ENCODE data around the gene STAG2.

The STAG2 gene

DNA sequence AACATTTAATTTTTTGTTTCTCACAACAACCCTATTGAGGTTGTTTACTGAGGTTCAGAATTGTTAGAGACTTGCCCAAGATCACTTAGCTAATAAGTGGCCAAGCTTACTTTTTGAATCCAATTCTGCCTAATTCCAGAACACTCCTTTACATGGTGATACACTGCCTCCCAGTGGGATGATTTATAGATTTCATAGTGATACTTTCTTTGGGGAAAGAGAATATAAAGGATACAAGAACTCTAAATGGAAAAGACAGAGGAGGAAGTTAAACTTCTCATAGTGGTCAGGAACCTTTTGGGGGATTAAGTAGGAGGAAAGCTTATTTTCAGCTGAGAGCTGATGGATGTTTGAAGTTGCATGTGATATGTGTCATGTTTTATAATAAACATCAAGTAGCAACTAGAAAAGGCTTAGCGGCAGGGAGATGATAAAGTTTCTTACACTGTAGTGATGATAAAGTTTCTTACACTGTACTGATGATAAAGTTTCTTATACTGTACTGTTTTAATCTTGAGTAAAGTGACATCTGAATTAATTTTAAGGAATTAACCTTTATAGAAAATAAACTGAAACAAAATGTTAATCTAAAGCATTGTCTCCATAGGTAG lies 15.3 kb downstream of the STAG2 start:
- DNase-seq = peak; percentile 69

DNA sequence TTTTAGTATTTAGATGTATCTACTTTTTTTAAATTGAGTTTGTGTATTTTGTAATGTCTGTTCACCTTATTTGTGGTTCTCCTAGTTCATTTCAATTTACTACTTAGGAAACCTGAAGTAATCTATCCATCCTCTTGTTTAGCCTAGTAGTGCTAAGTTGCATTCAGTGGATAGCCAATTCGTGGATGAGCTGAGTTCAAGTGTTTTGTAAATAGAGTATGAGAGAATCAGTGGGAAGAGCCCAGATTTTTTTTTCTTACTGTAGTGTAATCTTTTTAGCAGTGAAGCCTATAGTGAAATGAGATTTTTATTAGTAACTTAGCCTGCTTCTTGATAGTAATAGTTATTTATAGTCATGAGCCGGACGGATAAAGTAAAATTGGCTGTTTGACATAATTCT lies 21.7 kb downstream of the STAG2 start:
- no peak for DNase-seq

DNA sequence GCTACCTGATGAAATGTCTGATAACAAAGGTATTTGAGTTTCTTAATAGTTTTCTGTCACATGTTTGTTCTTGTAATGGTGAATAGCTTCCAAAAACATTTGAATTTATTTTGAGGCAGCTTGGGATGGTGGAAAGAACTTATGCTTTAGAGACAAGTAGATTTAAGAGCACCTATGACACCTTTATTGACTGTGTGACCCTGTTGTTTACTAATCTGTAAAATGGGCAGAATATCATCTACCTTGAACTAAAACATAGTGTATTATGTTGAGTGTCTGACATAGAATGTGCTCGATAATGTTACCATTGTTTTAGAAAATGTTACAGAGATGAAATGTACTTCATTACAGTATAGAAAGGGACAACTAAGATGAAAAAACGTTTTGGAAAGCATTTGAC lies 24.9 kb downstream of the STAG2 start:
- DNase-seq = no peak

DNA sequence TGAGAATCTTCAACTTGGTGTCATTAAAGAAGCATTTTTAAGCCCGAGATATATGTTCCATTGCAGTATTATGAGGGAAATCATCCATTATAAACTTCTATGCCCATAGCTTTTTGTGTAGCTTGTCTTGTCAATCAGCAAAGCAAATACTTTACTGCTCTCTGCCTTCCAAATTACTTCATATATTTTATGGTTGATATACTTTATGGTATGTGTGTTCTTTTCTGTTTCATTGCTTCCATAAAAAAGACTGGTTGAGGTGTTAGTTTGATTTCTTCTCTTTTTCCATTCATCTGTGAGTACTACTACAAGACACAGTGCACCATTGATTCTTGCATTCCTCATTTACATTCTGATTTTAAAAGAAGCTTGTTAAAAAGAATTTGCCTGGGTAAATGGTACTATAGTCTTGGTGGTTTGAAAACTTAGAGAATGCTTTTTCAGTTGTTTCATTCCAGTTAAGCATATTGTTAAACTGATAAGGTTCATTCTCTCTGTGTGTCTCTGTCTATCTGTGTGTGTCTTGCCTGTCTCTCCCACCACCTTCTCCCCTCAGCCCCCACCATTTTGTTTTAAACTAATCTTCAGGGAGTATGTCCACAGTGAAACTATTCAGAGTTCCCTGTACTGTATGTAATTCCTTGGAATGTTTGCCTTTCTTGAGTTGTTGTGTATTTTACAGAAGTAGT lies 27.1 kb downstream of the STAG2 start:
- no peak for DNase-seq

DNA sequence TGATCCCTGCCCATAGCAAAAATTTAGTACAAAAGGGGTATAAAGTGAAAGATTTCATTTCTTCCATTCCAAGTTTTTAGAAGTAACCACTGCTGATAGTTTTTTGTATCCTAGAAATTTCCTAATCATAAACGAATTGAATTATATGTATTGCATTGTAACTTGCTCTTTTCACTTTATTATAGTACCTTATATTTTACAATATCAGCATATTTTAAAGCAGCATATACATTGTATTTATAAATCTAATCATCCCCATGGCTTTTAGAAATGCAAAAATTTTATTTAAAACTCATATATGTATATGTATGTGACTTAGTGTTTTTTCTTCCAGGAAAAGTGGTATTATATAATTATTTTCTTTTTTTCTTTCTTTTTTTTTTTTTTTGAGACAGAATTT lies 27.7 kb downstream of the STAG2 start:
- DNase-seq = no peak

DNA sequence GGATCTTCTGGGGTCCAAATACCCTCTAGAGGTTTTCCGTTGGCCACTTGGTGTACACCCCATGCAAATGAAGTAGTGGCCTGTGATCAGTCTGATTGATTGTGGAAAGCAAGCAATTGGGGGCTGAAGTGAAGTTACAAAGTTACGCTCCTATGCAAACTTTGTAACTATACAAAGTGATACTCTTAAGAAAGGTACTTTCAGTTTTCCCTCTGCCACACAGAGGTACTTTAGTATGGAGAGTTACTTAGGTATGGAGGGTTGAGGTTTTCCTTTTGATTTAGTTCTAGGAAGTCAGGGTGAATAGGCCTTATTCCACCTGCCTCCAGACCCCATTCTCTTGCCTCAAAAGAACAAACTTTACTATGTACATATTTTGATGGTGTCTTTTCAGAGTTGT lies 28.7 kb downstream of the STAG2 start:
- DNase-seq = no peak

DNA sequence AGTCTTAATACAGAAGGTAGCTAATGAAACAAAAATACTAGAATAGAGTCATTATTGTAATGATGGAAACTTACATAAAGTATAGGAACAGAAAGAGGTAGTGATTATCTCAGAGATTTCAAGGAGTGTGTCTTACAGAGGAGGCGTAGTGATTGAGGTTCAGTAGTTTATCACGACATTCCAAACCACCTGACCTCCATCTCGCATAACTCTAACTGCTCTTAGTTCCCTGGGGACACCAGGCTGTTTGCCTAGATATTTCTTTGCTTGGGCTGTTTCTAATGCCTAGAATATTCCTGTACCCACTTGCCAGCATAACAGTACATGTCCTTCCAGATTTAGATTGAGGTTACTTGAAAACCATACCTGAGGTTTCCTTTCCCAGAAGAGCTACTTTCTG lies 29.1 kb downstream of the STAG2 start:
- no peak for DNase-seq

DNA sequence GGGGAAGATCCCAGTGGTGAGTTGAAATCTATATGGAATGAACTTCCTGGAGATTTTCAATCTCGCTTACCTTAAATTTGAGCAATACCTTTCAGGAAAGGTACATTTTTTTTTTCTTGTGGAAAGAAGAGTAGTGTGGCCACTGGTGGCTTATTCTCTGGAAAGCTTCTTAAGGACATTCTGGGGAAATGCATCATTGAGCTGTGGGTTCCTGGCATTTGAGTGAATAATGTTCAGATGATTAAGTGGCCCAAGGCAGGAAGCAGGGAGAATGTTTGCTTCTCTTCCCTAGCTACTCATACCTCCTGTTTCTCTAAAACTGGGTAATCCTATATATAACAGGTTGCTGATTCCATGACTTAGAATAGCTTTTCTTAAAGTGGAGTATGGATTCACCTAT lies 31.8 kb downstream of the STAG2 start:
- no peak for DNase-seq

DNA sequence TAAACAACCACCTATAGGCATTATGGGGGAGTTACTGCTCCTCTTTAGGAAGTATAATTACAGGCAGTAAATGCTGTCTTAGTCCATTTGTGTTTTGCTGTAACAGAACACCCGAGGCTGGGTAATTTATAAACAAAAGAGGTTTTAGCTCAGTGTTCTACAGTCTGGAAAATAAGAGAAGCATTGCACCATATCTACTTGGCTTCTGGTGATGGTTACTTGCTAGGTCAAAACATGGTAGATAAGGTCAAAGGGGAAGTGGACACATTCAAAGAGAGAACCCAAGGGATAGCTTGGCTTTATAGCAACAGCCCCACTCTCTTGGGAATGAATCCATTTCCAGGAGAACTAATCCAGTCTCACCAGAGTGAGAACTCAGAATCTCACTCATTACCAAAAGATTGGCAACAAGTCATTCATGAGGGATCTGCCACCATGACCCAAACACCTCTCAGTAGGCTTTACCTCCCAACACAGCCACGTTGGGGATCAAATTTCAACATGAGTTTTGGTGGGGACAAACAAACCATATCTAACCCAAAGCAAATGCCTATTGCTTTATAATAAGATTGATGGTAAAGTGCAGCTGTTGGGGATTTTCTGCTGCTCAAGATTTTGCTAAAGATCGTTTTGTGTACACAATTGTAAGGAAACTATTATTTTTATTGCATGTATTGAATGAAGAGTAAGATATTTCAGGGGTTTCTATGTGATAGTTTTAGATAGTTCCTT lies 32.6 kb downstream of the STAG2 start:
- peak; percentile 20 for DNase-seq

DNA sequence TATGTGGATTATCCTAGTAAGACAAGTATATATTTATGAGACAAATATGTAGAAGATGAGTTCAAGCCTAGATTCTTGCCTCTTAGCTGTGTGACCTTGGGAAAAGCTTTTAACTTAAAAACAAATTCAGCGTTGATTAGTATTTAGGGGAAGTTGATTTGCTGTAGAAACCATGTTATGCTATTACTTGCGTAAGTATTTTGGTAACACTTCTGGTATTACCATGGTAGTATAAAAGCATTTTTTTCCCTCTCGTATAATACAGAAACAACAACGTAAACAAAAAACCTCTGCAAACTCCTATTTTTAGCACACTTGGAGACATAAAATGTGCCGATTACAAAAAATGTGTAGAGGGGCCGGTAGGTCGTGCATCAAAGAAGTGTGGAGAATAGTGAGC lies 33.2 kb downstream of the STAG2 start:
- DNase-seq = peak; percentile 1

DNA sequence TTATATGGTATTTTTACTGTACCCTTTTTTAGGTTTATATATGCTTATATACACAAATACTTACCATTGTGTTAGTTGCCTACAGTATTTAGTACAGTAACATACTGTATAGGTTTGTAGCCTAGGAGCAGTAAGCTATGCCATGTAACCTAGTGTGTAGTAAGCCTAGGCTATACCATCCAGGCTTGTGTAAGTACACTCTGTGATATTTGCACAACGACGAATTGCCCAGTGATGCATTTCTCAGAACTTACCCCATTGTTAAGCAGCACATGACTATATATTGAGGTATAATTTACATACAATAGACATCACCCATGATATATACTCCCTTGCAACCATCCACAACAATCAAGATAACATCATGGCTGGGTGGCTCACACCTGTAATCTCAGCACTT lies 40.1 kb downstream of the STAG2 start:
- no peak for DNase-seq

DNA sequence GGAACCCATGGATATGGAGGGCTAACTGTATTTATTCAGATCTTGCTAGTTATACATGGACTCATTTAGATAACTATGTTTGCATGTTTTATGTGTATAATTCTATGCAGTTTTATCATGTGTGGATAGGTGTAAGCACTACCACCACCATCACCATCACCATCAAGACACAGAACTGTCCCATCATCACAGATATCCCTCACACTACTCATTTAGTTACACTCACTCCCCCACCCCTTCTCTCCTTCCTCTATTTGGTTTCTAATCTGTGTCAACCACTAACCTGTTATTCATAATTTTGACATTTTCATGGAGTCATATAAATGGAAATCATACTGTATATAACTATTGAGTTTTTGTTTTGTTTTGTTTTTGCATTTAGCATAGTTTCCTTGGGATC lies 43.7 kb downstream of the STAG2 start:
- DNase-seq = no peak

DNA sequence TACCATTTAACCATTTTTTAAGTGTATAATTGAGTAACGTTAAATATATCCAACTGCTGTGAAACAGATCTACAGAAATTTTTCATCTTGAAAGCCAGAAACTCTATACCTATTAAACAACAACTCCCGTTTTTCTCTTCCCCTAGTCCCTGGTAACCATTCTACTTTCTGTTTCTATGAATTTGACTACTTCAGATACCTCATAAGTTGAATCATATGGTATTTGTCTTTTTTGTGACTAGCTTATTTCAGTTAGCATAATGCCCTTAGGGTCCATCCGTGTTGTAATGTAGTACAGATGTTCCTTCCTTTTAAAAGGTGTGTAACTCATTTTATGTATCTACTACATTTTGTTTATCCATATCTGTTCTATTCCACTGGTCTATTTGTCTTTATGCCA lies 48.7 kb downstream of the STAG2 start:
- DNase-seq = no peak

DNA sequence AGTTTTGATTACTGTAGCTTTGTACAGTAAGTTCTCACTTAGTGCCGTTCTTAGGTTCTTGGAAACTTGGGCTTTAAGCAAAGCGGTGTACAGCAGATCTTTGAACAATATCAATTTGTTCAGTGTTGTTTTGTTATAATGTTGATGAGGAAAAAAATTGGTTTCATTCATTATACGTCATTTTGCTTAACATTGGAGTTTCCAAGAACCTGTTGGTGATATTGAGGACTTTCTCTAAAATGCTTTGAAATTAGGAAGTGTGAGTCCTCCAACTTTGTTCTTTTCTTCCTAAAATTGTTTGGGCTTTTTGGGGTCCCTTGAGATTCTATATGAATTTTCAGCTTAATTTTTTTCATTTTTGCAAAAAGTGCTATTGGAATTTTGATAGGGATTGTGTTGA lies 49.1 kb downstream of the STAG2 start:
- DNase-seq = no peak

DNA sequence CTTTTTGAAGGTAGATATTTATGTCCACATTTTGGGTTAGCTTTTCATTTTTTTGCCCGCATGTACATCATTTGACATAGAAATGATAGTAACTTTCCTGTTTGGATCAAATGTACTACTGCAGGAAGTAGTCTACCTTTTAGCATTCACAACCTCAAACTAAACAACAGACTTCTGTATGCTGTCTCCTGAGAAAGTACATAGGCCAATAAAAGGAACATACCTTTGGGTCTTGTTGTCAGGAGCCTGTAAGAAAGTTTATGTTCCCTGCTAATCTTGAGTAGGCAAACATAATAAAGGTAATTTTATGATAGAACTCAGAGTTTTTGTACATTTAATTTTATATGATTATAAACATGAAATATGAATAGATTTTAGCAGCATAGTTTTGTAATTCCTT lies 54.2 kb downstream of the STAG2 start:
- no peak for DNase-seq

DNA sequence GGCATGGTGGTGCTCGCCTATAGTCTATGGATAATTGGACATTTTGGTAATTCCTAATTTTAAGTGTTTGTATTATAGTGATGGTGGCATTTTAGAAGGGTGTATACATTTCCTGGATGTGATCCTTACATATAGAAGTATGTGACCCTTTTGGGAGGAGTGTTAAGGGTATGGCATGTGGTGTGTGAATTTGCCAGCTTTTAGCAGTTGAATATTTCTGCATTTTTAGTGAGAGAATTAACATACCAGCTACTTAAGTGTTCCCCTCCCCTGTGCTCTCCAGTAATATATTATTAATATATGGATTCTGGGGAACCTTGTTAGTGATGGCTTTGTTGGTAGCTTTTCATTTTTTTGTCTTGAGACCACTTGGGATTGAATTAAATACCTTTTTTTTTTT lies 55.3 kb downstream of the STAG2 start:
- DNase-seq = no peak

DNA sequence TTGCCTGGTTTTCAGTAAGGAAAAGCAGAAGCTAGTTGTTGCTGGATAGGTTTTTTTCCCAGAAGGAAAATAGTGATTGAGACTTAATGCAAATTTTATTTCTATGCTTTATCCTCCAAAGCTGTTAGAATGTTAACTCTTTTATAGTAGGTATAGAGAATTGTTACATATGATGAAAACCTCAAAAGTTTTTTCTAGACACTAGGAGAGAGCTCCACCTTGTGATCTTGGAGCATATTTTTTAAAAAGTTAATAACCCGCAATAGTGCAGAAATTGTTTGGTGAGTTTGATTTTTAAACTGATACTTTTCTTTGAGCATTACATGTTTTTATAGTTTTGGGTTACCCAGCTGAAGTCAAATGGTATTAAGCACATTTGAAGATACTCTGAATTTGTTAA lies 56.5 kb downstream of the STAG2 start:
- peak; percentile 2 for DNase-seq

DNA sequence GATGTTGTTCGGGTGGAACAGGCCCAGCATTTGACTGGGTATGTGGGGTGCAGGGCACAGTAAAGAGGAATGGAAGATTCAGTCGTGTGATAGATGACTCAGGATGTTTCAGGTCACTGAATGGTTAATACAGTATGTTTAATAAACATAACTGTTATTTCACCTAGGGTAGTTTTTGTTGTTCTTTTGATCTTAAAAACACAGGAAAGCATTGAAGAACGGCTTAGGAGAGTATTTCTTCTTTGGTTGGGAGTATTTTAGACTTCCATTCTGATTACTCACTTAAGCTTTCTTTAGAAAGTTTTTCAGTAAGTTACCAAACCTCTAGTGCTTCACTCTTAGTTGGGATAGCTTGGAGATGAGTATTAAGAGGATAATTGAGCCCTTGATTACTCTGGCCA lies 62.3 kb downstream of the STAG2 start:
- DNase-seq = no peak

DNA sequence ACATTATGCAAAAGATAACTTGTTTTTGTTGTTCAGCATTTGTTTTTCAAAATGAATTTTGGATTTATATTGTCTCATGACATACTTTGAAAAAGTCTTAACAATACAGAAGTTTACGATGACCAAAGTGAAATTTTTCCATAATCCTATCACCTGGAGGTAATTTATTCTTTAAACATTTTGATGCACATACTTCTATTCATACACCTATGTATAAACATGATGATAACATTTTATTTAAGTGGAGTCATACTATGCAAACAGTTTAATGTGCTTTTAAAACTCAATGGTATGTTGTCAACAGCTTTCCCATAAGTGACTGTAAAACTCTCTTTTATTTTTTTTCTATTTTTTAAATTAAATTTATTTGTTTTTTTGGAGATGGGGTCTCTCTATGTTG lies 65.0 kb downstream of the STAG2 start:
- no peak for DNase-seq

DNA sequence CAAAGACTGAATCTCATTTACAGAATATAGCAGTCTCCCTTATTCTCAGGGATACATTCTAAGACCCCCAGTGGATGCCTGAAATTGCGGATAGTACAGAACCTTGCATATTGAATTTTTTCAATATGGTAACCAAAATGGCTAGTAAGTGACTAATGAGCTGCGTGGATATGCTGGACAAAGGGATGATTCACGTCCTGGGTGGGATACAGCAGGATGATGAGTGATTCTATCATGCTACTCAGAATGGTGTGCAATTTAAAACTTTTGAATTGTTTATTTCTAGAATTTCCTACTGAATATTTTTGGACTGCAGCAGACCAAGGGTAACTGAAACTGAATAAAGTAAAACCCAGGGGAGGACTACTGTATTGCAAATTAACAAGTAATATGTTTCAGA lies 66.7 kb downstream of the STAG2 start:
- no peak for DNase-seq

DNA sequence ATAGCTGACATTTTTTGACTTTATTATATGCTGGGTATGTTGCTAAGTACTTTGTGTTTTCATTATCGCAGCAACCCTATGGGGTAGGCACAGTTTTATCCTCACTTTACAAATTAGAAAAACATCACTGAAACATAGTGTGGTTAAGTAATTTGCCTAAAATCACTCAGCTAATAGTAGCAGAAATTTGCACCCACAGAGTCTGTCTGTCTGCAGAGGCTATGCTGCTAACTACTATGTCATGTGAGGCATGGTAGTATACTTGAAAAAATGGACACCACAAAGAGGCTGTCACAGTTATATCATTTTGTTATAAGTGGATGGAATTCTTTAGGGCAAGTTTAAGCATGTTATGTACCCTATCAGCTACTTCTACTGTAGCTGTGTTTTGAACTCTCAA lies 69.0 kb downstream of the STAG2 start:
- DNase-seq = no peak

DNA sequence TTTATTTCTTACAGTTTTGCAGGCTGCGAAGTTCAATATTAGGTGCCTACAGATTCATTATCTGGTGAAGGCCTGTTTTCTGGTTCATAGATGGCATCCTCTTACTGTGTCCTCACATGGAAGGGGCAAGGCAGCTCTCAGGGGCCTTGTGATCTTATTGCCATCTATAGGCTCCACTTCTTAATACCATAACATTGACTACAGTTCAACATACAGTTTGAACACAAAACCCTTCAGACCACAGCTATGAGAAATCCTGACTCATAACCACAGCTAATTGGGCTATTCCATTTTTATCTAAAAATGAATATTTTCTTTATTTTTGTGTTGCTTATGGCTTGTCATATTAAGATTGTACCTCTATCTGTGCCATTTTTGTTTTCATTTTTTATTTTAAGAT lies 72.3 kb downstream of the STAG2 start:
- peak; percentile 65 for DNase-seq

DNA sequence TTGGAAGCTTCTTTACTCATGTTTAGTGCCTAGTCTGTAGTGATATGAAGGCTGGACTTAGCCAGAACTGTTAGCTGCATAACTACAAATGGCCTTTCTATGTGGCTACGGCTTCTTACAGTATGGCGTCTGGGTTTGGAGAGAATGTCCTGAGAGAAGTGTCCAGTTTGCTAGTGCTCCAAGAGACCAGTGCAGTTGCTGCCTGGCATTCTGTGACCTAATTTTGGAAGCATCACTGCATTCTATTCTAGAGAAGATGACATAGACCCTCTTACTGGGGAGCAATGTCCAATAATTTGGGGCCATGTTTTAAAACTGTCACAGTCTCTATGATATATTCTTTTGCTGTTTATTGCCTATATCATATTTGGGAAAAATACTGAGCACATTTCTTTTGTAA lies 74.2 kb downstream of the STAG2 start:
- no peak for DNase-seq

DNA sequence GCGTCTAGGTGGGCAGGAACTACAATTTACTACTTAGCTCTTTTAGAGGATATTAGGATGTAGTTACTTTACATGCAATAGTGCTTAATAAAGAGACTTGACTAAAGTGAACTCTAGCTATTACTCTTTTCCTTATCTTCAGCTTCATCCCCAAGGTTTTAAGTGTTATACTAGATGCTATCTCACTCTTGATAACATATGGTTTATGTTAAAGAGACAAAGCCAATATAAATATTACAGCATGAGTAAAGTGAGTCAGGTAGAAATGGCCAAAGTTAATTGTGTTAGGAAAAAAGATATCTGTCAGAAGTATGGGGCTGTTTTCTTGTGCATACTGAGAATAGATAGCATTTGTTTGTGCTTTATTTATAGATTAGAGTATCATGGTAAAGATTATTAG lies 80.5 kb downstream of the STAG2 start:
- no peak for DNase-seq

DNA sequence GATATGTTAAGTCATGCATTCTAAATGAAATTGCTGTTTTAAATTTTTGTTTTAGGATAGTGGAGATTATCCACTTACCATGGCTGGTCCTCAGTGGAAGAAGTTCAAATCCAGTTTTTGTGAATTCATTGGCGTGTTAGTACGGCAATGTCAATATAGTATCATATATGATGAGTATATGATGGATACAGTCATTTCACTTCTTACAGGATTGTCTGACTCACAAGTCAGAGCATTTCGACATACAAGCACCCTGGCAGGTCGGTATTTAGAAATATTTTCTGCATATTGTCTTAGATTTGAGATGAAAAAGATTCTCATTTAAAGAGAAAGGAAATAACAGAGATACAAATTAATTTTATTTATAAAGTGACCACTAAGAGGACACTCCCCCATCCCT lies 83.6 kb downstream of the STAG2 start:
- no peak for DNase-seq
